Testis (tissue), 3 donors: ENCODE measurements around the gene TTC28. TPM values are rescaled to one million over a fixed set of nuclear protein-coding genes. Genes with fewer than 3 reads are reported as not detected.

ENCODE experiments used
- DNase-seq: peaks from one replicate; pipeline ENCODE4 v3.0.0-alpha.2; 2019
- H3K27ac ChIP-seq, 2 donors: fragments of 200-600 bp; sonication (generic); one replicate each; pipeline ENCODE4 v1.5.1; 2019
- H3K27me3 ChIP-seq: fragments of 200-600 bp; sonication (generic); one replicate; pipeline ENCODE4 v1.5.1; 2019
- H3K36me3 ChIP-seq: fragments of 200-600 bp; sonication (generic); one replicate; pipeline ENCODE4 v1.5.1; 2017; ENCODE audit warnings: low read depth; ENCODE audit errors: missing control alignments
- H3K4me1 ChIP-seq: fragments of 200-600 bp; sonication (generic); one replicate; pipeline ENCODE4 v1.5.1; 2019
- H3K4me3 ChIP-seq, 2 donors: fragments of 200-600 bp; sonication (generic); one replicate each; pipeline ENCODE4 v1.5.1; 2017 to 2019
- H3K9me3 ChIP-seq: fragments of 200-600 bp; sonication (generic); one replicate; pipeline ENCODE4 v1.5.1; 2017
- CTCF ChIP-seq, 3 experiments: fragments of 450-650 bp in 2 of 3; fragments of 200-600 bp in 1 of 3; sonication (generic) in 1 of 3; IDR thresholded peaks; one replicate each; pipeline ENCODE4 v1.5.1; 2016 to 2019; ENCODE audit warnings: antibody characterized with exemption in 3 of 3, mild to moderate bottlenecking in 2 of 3, moderate library complexity in 1 of 3
- POLR2A ChIP-seq: fragments of 450-650 bp; IDR thresholded peaks from one replicate; pipeline ENCODE4 v1.6.1; 2017; ENCODE audit warnings: antibody characterized with exemption, mild to moderate bottlenecking, moderate library complexity
- whole genome bisulfite sequencing, 2 donors: methylation state at CpG; one replicate each; pipeline ENCODE4 v1.1.5; 2018; 5-methylcytosine and 5-hydroxymethylcytosine counted together
- intact Hi-C: fragments of 100-400 bp; cut with DNase I; formaldehyde crosslinking; loops from one replicate; pipeline ENCODE4 v1.15.1; 2023; ENCODE audit warnings: low total_unique reads
- polyA plus RNA-seq: library from polyadenylated mRNA; stranded (reverse); fragments of 350-450 nt; fragmentation: Illumina TruSeq; extraction: RNeasy Lipid Tissue Mini Kit (QIAGEN cat#74804); gene quantifications from one replicate; pipeline ENCODE4 v1.2.3, GENCODE V29; 2014; ENCODE audit warnings: low read depth, low replicate concordance; ENCODE audit not compliant: insufficient read depth
- total RNA-seq, 2 donors: library from RNA; depleted of rRNA; stranded (reverse); fragments of >200 nt; gene quantifications; one replicate each; pipeline ENCODE4 v1.2.3, GENCODE V29; 2016

Gene TTC28
- total and polyA plus RNA-seq, 3 donors from 2014 or later: 29.4 to 121 (median 75.5) TPM

- Histone ChIP-seq H3K27me3 (no peaks in the 10 kb centered on the region), H3K4me3 (no peak overlapping the region), H3K36me3 (no peaks in the 10 kb centered on the region), H3K27ac (no peak overlapping the region), H3K4me1 (peaks cover 5% of the 10 kb centered on the region), H3K9me3 (no peaks in the 10 kb centered on the region)
- DNase-seq: no peak
- intact Hi-C loops: no loop called here
- WGBS, 2 donors: 95 to 96% methylated on average over 20 to 25 of the region's 25 CpGs
- TF ChIP-seq CTCF (IDR thresholded peaks at IDR 0.05): no peak
Measured at GRCh38 chr22:27995801-27996528, 683.7 kb downstream of the TTC28 start.

GRCh38 chr22:27994481-27995331, 684.9 kb downstream of the TTC28 start:
- Histone ChIP-seq H3K4me1 (peaks cover 11% of the 10 kb centered on the region), H3K36me3 (no peaks in the 10 kb centered on the region), H3K9me3 (no peaks in the 10 kb centered on the region), H3K27me3 (no peaks in the 10 kb centered on the region), H3K4me3 (no peak overlapping the region), H3K27ac (no peak overlapping the region)
- TF ChIP-seq CTCF (IDR thresholded peaks at IDR 0.05) (no peak), POLR2A (no peak)
- no peak for DNase-seq
- intact Hi-C loops: no loop called here
- WGBS, 2 donors: 93 to 95% methylated on average over 10 to 14 of the region's 14 CpGs

GRCh38 chr22:27993774-27994350, 685.8 kb downstream of the TTC28 start:
- Histone ChIP-seq H3K4me3 (no peak overlapping the region), H3K9me3 (no peaks in the 10 kb centered on the region), H3K4me1 (peaks cover 11% of the 10 kb centered on the region), H3K36me3 (no peaks in the 10 kb centered on the region), H3K27me3 (no peaks in the 10 kb centered on the region), H3K27ac (no peak overlapping the region)
- DNase-seq: no peak
- 92 to 97% methylated on average over 8 to 9 of the region's 9 CpGs for WGBS, 2 donors
- no peak for TF ChIP-seq CTCF (IDR thresholded peaks at IDR 0.05)
- TF ChIP-seq POLR2A: no peak
- intact Hi-C loops: no loop called here

- H3K4me3 ChIP-seq: no peak overlapping the region
- H3K27me3 ChIP-seq: no peaks in the 10 kb centered on the region
- intact Hi-C loops: no loop called here
- no peaks in the 10 kb centered on the region for H3K9me3 ChIP-seq
- 96% methylated on average over 11 of the region's 12 CpGs; no CpG with 5 or more reads in 1 of the 2 donors for WGBS, 2 donors
- no peak for DNase-seq
- H3K36me3 ChIP-seq: no peaks in the 10 kb centered on the region
- no peak overlapping the region for H3K27ac ChIP-seq
- peaks cover 11% of the 10 kb centered on the region for H3K4me1 ChIP-seq
- TF ChIP-seq CTCF (IDR thresholded peaks at IDR 0.05) (no peak), POLR2A (no peak)
Measured at GRCh38 chr22:27993201-27993635, 686.4 kb downstream of the TTC28 start.
